ENCODE results near the gene ARL14. TPM values are rescaled to one million over a fixed set of nuclear protein-coding genes. Genes with fewer than 3 reads are reported as not detected.
"Not testable (repeated sequence)": the region's sequence is repeated elsewhere in the genome, so short reads cannot be mapped to it uniquely, and the experiment has no call there.

ARL14 gene
- total RNA-seq, 1 experiment from 2014 or later: not detected

DNA sequence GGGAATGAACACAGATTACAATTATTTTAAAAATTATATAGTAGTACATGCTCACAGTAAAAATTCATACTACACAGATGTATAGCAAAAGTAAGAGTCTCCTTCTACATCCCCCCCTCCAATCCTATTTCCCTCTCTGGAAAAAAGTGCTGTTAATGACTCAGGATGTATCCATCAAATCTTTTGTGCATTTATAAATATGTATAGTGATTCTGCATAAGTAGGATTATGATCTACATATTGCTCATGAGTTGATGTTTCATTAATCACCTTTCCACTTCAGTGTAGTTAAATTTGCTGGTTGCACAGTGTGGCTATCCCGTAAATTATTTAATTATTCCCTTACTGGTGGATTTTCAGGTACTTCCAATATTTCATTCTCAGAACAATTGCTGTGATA, 25.3 kb downstream of the ARL14 start:
- in situ Hi-C loops (cut with HindIII; ENCODE audit: low pct_unique_long_range_greater_than_20kb, low sequenced_read_pairs): no loop called here

DNA sequence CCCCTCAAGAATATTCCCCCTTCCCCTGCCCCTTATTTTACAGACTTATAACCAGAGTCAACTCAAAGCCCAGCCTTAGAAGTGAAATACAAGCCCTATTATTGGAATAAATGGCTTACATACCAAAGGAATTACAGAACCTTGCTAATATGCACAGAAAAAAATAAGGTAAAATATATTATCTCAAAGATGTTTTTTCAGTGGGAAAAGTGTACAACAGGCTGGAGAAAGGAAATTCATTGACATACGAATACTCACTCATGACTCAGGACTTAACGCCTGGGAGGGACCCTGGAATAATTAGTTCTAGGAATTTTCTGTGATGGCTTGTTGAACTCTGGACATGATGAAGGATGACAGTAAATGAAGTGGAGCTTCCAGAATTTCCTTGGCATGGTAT, 27.0 kb downstream of the ARL14 start:
- DNase-seq (ENCODE audit: low read depth, low spot score): no peak
- in situ Hi-C loops (cut with HindIII; ENCODE audit: low pct_unique_long_range_greater_than_20kb, low sequenced_read_pairs): no loop called here

More for the DNA sequence above, 25.3 kb downstream of the ARL14 start:
- no peak for DNase-seq (ENCODE audit: low read depth, low spot score)

DNA sequence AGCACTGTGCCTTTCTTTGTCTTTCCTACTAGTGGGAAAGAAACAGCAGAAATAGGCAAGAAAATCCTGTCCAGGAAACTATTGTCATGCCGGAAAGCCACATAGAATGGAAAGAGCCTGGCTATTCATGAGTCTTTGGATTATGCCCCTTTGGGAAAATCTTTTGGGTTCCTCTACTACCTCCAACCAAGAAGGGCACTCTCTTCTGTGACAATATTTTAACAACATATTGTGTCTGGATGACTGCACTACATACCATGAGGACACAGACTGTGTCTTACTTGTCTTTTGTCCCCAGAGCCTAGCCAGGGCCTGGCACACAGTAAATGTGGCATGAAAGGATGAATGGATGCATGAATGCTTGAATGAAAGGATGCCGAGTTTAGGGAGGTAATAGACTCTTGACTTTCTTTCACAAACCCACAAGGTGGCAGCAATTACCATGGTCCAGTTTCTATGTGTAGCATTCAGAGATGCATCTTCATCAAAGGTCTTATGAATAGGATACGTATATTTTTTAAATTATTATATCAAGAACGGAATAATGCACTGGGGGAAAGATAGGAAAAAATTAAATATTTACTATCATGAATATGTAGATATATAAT, 30.3 kb downstream of the ARL14 start:
- DNase-seq (ENCODE audit: low read depth, low spot score): peak; percentile 74
- in situ Hi-C loops (cut with HindIII; ENCODE audit: low pct_unique_long_range_greater_than_20kb, low sequenced_read_pairs): no loop called here

DNA sequence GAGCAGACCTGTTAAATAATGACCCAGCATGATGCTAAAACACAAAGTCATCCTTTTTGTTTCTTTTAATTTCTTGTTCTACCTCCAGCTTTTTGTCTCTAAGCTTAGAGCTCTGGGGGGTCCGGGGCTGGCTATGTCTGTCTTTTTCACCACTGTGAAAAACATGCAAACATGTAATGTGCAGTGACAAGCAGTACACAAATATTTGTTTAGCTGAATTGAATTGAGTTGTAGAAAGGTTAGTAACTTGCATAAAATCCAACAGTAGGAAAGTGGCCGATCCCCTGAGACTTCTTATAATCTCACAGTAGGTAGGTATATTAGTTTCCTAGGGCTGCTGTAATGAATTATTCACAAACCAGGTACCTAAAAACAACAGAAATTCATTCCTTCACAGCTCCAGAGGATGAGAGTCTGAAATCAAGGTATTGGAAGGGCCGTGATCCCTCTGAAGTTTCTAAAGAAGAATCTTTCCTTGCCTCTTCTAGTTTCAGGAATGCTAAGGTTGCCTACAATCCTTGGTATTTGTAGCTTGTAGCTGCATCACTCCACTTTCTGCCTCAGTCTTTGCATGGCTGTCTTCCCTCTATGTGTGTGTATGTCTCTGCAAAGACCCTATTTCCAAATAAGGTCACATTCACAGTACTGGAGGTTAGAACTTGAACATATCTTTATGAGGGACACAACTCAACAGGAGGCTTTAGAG, 32.7 kb downstream of the ARL14 start:
- in situ Hi-C loops (cut with HindIII; ENCODE audit: low pct_unique_long_range_greater_than_20kb, low sequenced_read_pairs): no loop called here
- no peak for DNase-seq (ENCODE audit: low read depth, low spot score)

DNA sequence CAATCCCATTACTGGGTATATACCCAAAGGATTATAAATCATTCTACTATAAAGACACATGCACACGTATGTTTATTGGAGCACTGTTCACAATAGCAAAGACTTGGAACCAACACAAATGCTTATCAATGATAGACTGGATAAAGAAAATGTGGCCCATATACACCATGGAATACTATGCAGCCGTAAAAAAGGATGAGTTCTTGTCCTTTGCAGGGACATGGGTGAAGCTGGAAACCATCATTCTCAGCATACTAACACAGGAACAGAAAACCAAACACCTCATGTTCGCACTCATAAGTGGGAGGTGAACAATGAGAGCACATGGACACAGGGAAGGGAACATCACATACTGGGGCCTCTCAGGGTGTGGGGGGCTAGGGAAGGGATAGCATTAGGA, 36.2 kb downstream of the ARL14 start:
- DNase-seq (ENCODE audit: low read depth, low spot score); in situ Hi-C loops (cut with HindIII; ENCODE audit: low pct_unique_long_range_greater_than_20kb, low sequenced_read_pairs): not testable (repeated sequence)

GRCh38 chr3:160719710-160720109, 42.8 kb downstream of the ARL14 start:
- in situ Hi-C loops (cut with HindIII; ENCODE audit: low pct_unique_long_range_greater_than_20kb, low sequenced_read_pairs): no loop called here
- no peak for DNase-seq (ENCODE audit: low read depth, low spot score)

GRCh38 chr3:160720123-160720746, 43.3 kb downstream of the ARL14 start:
- in situ Hi-C loops (cut with HindIII; ENCODE audit: low pct_unique_long_range_greater_than_20kb, low sequenced_read_pairs): no loop called here
- peak; percentile 39 for DNase-seq (ENCODE audit: low read depth, low spot score)

DNA sequence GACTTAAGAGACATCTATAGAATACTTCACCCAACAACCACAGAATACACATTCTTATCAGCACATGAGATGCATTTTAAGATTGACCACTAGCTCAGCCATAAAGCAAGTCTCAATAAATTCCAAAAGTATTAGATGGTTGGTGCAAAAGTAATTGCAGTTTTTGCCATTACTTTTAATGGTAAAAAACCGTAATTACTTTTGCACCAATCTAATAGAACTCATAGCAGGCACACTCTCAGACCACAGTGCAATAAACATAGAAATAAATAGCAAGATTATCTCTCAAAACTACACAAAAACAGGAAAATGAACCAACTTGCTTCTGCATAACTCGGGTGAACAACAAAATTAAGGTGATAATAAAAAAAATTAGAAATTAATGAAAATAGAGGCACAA, 45.4 kb downstream of the ARL14 start:
- in situ Hi-C loops (cut with HindIII; ENCODE audit: low pct_unique_long_range_greater_than_20kb, low sequenced_read_pairs): no loop called here
- DNase-seq (ENCODE audit: low read depth, low spot score): no peak

DNA sequence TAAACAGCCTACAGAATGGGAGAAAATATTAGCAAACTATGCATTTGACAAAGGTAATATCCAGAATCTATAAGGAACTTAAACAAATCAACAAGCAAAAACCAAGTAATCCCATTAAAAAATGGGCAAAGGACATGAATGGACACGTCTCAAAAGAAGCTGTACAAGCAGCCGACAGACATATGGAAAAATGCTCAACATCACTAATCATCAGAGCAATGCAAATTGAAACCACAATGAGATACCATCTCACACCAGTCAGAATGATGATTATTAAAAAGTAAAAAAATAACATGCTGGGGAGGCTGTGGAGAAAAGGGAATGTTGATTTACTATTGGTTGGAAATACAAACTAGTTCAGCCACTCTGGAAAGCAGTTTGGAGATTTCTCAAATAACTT, 48.4 kb downstream of the ARL14 start:
- DNase-seq (ENCODE audit: low read depth, low spot score): no peak
- in situ Hi-C loops (cut with HindIII; ENCODE audit: low pct_unique_long_range_greater_than_20kb, low sequenced_read_pairs): no loop called here

Small RNA genes lying within 50 kb of the gene (small RNA-seq; reads per million reads assigned to genes)
- gene RF00139: 0 to 0.04 reads per million in 2 experiments

Other genes starting within 250 kb of the ARL14 start
- 3.2 and 9.3 TPM in 2 replicates for gene TRIM59, start 227.4 kb upstream of the ARL14 start, total RNA-seq (2014; rRNA removed; shearing (Covaris generic))
- gene KPNA4, start 111.6 kb upstream of the ARL14 start, total RNA-seq (2014; rRNA removed; shearing (Covaris generic)): 27.2 and 29.8 TPM in 2 replicates
- 1.0 and 1.1 TPM in 2 replicates for gene PPM1L, start 79.1 kb downstream of the ARL14 start, total RNA-seq (2014; rRNA removed; shearing (Covaris generic))